Endometrial microvascular endothelial cells (primary cell): ENCODE data around the gene ST7L. TPM values are rescaled to one million over a fixed set of nuclear protein-coding genes. Genes with fewer than 3 reads are reported as not detected.
"Not testable (repeated sequence)": the region's sequence is repeated elsewhere in the genome, so short reads cannot be mapped to it uniquely, and the experiment has no call there.

Experiments
- in situ Hi-C: cut with HindIII; loops from 2 replicates; pipeline ENCODE4 v1.10.0; 2017; ENCODE audit warnings: low sequenced_read_pairs, low pct_unique_long_range_greater_than_20kb; ENCODE audit errors: inconsistent ontology term
- total RNA-seq: library from RNA; depleted of rRNA; stranded (reverse); fragments of >200 nt; gene quantifications from one replicate; pipeline ENCODE4 v1.2.3, GENCODE V29; 2015; ENCODE audit errors: inconsistent ontology term

The ST7L gene
- total RNA-seq, 1 donor from 2014 or later, result 16.1 TPM

GRCh38 chr1:112505878-112506277, 113.1 kb downstream of the ST7L start:
- in situ Hi-C loops, result no loop called here

- in situ Hi-C loops, result no loop called here
Observed at GRCh38 chr1:112505400-112505785, 113.5 kb downstream of the ST7L start.

GRCh38 chr1:112504661-112505399, 114.1 kb downstream of the ST7L start:
- in situ Hi-C loops, result no loop called here

- in situ Hi-C loops, result no loop called here
Observed at GRCh38 chr1:112504001-112504660, 114.8 kb downstream of the ST7L start.

- in situ Hi-C loops, result no loop called here
Observed at GRCh38 chr1:112502826-112503225, 116.1 kb downstream of the ST7L start.

GRCh38 chr1:112501810-112502641, 116.9 kb downstream of the ST7L start:
- in situ Hi-C loops, result no loop called here

GRCh38 chr1:112496290-112496689, 122.7 kb downstream of the ST7L start:
- in situ Hi-C loops, result no loop called here

- in situ Hi-C loops, result no loop called here
Observed at GRCh38 chr1:112493351-112493750, 125.6 kb downstream of the ST7L start.

GRCh38 chr1:112492076-112492475, 126.9 kb downstream of the ST7L start:
- in situ Hi-C loops, result no loop called here

GRCh38 chr1:112488141-112488540, 130.8 kb downstream of the ST7L start:
- in situ Hi-C loops, result no loop called here

GRCh38 chr1:112487686-112488085, 131.3 kb downstream of the ST7L start:
- in situ Hi-C loops, result not testable (repeated sequence)

- in situ Hi-C loops, result not testable (repeated sequence)
Observed at GRCh38 chr1:112486063-112486462, 132.9 kb downstream of the ST7L start.

GRCh38 chr1:112478314-112478713, 140.6 kb downstream of the ST7L start:
- in situ Hi-C loops, result no loop called here

- in situ Hi-C loops, result no loop called here
Observed at GRCh38 chr1:112477550-112477949, 141.4 kb downstream of the ST7L start.

Other genes starting within 250 kb of the ST7L start
- gene CTTNBP2NL, start 222.9 kb downstream of the ST7L start, total RNA-seq, result 27.5 TPM
- gene WNT2B, start 110.2 kb downstream of the ST7L start, total RNA-seq, result 0.46 TPM
- gene CAPZA1, start 691 bp upstream of the ST7L start, total RNA-seq, result 295 TPM
- gene MOV10, start 55.5 kb upstream of the ST7L start, total RNA-seq, result 44.3 TPM
- 823 TPM for gene RHOC, start 88.0 kb upstream of the ST7L start, total RNA-seq
- 2.0 TPM for gene PPM1J, start 96.2 kb upstream of the ST7L start, total RNA-seq